AG04450 (cell line): ENCODE measurements around the gene PLPPR3. TPM values are rescaled to one million over a fixed set of nuclear protein-coding genes. Genes with fewer than 3 reads are reported as not detected.

Source experiments
- CTCF ChIA-PET: fragments of 300-600, 350-600 bp; formaldehyde crosslinking; extraction: SDS; loops from one replicate; lab custom pipeline; 2022; ENCODE audit warnings: antibody characterized with exemption, inconsistent platforms; lab: Charles Lee
- POLR2A ChIA-PET: fragments of 350-600 bp; formaldehyde crosslinking; extraction: SDS; loops from one replicate; lab custom pipeline; 2021; ENCODE audit warnings: antibody characterized with exemption, inconsistent platforms; lab: Yijun Ruan, JAX
- DNase-seq: peaks from one replicate; pipeline ENCODE4 v3.0.0-alpha.2; 2011; ENCODE audit warnings: low read depth, low spot score
- H3K27ac ChIP-seq: one replicate; pipeline ENCODE4 v1.5.1; 2012; ENCODE audit warnings: low read depth, low read length, control low read depth
- H3K27me3 ChIP-seq: one replicate; pipeline ENCODE4 v1.6.0; 2012; ENCODE audit warnings: low read length; ENCODE audit not compliant: control insufficient read depth, insufficient read depth
- H3K4me3 ChIP-seq: 2 replicates; pipeline ENCODE4 v1.5.1; 2011; ENCODE audit warnings: mild to moderate bottlenecking, low read depth, low read length, control low read depth
- H3K9me3 ChIP-seq: 2 replicates; pipeline ENCODE4 v1.5.1; 2012; ENCODE audit warnings: low read length; ENCODE audit not compliant: control insufficient read depth, insufficient read depth
- polyA plus RNA-seq: library from polyadenylated mRNA; depleted of rRNA; stranded (reverse); fragments of >200 nt; gene quantifications from 2 replicates; pipeline ENCODE4 v1.2.3, GENCODE V29; 2011
- TF ChIP-seq, protein P1 (sequence below): IDR thresholded peaks from 2 replicates; pipeline ENCODE4 v1.5.1; 2011; ENCODE audit warnings: low read depth, low read length, control low read depth, inconsistent platforms

Gene PLPPR3
- polyA plus RNA-seq, 1 experiment: 1.3 TPM

DNA sequence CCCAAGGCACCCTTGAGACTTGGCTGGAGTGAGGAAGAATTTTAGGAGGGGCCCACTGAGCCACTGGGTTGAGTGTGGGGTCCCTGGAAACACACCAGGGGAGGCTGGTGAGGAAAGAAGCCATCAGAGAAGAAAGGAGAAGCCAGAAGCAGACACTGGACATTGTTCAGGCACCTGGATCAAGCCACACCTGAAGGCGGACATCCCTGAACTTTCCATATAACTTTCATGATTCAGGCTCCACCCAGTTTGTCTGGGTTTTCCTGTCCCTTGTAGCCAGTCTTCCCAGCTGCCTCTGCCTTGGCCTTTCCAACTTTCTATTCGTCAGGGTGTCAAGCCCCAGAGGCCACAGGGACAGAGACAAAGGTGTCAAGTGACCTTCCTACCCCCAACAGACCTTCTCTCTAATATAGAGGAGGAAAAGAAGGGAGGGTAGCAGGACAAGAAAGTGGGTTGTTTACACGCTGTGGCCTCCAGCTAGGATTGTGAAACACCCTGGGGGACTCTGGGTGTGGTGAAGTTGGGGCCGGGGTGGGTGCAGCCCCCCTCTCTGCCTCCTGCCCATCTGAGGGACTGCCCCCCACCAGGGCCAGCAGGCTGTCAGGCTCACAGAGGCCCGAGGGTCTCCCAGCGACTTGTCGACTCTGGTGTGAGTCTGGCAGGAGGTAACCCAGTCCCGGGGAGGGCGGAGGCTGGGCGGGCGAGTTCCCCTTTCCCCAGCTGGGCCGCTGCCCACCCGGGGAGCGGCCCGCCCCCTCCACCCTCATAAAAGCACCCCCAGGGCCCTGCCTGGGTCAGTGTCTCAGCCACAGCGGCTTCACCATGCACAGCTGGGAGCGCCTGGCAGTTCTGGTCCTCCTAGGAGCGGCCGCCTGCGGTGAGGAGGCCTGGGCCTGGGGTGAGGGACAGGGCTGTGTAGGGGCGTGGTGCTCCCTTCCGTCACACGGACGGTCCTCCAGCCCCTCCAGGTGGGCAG, 37.4 kb upstream of the PLPPR3 start, which contains the start of gene CFD:
Gene CFD (plus strand): TSS at position 797 of the 976 bp plus-strand sequence. CDS start 26 bp downstream, at position 823.
- POLR2A ChIA-PET: interaction anchor here (1.6 kb wide), 1 partner anchor 55 kb away, joined by 4 read pairs; no protein-coding TSS in a partner anchor
- CTCF ChIA-PET: interaction anchor here (0.7 kb wide), 1 partner anchor 63 kb away, joined by 7 read pairs; no protein-coding TSS in a partner anchor
- no peak within 1 kb of the TSS for H3K27ac ChIP-seq
- peaks cover 6% of the 10 kb centered on the region; the same call in 1 of the 2 replicates for H3K9me3 ChIP-seq
- no peak for DNase-seq
- peaks cover 3% of the 10 kb centered on the region for H3K27me3 ChIP-seq
- TF ChIP-seq, protein P1, sequence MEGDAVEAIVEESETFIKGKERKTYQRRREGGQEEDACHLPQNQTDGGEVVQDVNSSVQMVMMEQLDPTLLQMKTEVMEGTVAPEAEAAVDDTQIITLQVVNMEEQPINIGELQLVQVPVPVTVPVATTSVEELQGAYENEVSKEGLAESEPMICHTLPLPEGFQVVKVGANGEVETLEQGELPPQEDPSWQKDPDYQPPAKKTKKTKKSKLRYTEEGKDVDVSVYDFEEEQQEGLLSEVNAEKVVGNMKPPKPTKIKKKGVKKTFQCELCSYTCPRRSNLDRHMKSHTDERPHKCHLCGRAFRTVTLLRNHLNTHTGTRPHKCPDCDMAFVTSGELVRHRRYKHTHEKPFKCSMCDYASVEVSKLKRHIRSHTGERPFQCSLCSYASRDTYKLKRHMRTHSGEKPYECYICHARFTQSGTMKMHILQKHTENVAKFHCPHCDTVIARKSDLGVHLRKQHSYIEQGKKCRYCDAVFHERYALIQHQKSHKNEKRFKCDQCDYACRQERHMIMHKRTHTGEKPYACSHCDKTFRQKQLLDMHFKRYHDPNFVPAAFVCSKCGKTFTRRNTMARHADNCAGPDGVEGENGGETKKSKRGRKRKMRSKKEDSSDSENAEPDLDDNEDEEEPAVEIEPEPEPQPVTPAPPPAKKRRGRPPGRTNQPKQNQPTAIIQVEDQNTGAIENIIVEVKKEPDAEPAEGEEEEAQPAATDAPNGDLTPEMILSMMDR: no peak
- peak within 1 kb of the TSS; percentile 49 for H3K4me3 ChIP-seq

DNA sequence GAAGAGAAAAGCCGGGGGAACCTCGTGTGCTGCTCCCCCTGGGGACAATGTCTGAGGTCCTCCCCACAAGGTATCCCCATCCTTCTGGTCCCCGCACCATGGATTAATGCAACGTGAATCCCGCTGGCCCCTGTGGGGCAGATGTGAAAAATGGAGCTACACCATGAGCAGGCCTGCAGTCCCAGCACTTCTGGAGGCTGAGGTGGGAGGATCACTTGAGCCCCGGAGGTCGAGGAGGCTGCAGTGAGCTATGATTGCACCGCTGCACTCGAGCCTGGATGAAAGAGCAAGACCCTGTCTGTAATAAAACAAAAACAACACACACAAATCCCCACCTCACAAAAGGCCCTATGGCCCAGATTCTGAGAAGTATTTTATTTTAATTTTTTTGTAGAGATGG, 36.5 kb upstream of the PLPPR3 start:
- CTCF ChIA-PET: interaction anchor here (0.7 kb wide), 2 partner anchors 64 to 351 kb away, joined by 4 to 7 read pairs; no protein-coding TSS in a partner anchor
- POLR2A ChIA-PET: interaction anchor here (0.7 kb wide), 1 partner anchor 21 kb away, joined by 3 read pairs; no protein-coding TSS in a partner anchor
- no peak for DNase-seq
- Histone ChIP-seq H3K4me3 (no peak overlapping the region), H3K27me3 (peaks cover 5% of the 10 kb centered on the region), H3K27ac (no peak overlapping the region), H3K9me3 (peaks cover 6% of the 10 kb centered on the region; the same call in 1 of the 2 replicates)
- TF ChIP-seq, protein P1: no peak

DNA sequence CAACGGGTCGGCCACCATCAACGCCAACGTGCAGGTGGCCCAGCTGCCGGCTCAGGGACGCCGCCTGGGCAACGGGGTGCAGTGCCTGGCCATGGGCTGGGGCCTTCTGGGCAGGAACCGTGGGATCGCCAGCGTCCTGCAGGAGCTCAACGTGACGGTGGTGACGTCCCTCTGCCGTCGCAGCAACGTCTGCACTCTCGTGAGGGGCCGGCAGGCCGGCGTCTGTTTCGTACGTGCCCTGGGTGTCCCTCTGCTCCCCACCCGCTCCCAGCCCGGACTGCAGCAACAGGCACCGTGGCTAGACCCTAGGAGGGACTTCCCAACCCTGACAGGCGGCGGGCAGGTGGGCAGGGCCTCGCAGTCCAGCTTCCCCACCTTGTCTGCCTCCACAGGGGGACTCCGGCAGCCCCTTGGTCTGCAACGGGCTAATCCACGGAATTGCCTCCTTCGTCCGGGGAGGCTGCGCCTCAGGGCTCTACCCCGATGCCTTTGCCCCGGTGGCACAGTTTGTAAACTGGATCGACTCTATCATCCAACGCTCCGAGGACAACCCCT, 33.9 kb upstream of the PLPPR3 start:
- ChIA-PET CTCF (no interaction called here), POLR2A (no interaction called here)
- H3K27me3 ChIP-seq: peaks cover 16% of the 10 kb centered on the region

DNA sequence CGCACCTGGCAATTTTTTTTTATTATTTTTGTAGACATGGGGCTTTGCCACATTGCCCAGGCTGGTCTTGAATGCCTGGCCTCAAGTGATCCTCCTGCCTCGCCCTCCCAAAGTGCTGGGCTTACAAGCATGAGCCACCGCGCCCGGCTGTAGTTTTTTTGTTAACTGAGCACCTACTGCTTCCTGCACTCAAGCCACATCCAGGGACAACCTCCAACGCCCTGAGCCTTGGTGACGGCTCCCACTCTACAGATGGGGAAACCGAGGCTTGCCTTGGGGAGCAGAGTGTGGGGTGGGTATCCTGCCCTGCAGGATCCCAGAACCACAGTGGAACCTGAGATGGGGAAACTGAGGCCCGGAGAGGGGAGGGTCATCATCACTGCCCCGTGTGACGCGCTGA, 33.4 kb upstream of the PLPPR3 start:
- no peak overlapping the region for H3K27ac ChIP-seq
- DNase-seq: no peak
- ChIA-PET CTCF (no interaction called here), POLR2A (no interaction called here)
- no peaks in the 10 kb centered on the region; the same call in 1 of the 2 replicates for H3K9me3 ChIP-seq
- H3K4me3 ChIP-seq: no peak overlapping the region
- TF ChIP-seq, protein P1: no peak
- H3K27me3 ChIP-seq: peaks cover 16% of the 10 kb centered on the region

More for the DNA sequence above, 33.9 kb upstream of the PLPPR3 start:
- Histone ChIP-seq H3K4me3 (no peak overlapping the region), H3K27ac (no peak overlapping the region), H3K9me3 (no peaks in the 10 kb centered on the region; the same call in 1 of the 2 replicates)
- DNase-seq: no peak
- TF ChIP-seq, protein P1: no peak
